ENCODE data around the gene BRI3BP.

BRI3BP gene

DNA sequence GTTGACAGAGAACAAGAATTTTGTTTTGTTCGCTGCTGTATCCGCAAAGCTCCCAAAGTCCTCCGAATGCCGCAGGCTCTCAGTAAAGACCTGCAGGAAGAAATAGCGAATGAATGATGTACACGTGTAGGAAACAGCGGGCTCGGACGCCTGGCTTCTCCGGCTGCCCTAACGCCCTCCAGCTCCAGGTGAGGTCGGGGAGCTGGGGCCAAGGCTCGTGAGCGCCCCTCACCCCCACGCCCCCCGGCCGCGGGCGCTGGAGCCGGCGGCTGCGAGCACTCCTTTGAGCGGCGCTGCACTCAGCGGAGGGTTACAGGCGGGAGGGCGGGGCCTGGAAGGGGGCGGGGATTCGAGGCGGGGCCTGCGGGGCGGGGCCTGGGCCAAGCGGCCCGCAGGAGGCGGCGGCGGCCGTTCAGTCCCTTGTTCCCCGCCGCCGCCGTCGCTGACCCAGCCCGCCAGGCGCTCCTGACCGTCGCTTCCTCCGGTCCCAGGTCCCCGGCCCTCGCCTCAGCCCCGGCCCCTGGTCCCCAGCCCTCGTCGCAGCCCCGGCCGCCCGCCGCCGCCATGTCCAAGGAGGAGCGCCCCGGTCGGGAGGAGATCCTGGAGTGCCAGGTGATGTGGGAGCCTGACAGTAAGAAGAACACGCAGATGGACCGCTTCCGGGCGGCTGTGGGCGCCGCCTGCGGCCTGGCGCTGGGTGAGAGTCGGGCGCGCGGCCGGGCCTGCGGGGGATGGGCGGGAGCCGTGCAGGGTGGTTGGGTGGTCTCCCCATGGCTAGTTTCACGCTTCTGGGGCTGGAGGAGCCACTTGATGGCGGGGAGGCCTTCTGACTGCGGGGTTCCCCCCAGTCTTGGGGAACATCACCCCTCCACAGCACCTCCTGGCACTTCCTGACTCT, 71.8 kb downstream of the BRI3BP start, which contains the start of gene AACS:
Gene AACS, plus strand, starts transcription at position 415 of the 898 bp plus-strand sequence. Its CDS starts 150 bp downstream, at position 565.
- no peak for TF ChIP-seq CTCF (IDR thresholded peaks at IDR 0.05)

DNA sequence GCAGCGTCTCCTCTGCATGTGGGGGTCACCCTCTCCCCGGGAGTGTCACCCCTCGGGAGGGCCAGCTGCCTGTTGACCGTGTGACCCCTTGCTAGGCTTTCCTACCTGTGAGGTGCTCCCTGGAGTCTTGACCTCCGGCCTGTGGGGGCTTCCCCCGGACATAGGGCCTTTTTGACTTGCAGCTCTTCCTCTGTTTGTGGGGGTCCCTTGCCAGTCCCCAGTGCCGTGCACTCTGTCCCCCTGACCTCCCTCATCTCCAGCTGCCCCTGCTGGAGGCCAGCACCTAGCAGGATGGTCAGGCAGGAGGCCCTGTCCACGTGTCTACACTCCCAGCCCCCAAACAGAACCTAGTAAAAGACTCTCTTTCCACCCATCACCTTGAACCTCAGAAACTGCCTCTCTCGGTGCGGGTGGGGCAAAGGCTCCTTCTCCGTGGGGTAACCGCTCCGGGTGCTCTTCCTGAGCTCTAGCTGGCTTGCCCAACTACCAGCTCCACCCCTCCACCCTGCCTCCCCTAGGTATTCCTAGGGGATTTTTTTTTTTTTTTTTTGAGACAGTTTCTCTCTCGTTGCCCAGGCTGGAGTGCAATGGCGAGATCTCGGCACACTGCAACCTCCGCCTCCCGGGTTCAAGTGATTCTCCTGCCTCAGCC, 72.6 kb downstream of the BRI3BP start:
- TF ChIP-seq CTCF (IDR thresholded peaks at IDR 0.05): no peak

DNA sequence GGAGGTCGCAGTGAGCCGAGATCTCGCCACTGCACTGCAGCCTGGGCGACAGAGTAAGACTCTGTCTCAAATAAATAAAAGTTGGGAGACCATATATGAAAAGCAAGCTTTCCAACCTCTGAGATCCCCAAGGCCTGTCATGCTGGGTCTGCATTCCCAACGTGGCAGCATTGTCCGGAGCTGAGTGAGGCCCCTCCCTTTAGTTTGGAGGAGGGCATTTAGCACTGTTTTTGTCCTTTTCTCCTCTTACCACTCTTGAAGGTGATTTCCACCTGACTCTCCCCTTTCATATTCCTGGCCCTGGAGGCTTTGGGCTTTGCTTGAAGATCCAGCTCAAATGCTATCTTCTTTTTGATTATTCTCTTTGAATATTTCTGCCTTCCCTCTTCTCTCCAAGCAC, 74.9 kb downstream of the BRI3BP start:
- no peak for TF ChIP-seq CTCF (IDR thresholded peaks at IDR 0.05)

DNA sequence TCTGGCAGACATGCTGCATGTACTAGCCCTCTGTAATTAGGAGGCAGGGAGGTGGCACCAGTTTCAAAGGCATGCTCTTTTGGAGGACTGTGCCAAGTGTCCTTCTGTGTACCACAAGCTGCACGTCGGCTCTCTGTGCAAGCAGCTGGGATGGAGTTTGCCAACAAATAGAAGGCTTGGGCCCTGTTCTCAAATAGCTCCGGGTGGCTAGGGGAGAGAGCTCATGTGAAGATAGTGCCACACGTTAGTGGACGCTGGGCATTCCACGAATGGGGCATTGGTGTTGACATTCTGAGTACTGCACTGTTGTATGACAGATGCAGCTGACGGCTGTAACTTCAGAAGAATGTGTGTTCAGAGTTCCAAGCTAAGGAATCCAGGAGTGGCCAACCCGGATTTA, 76.2 kb downstream of the BRI3BP start:
- no peak for TF ChIP-seq CTCF (IDR thresholded peaks at IDR 0.05)

- no peak for TF ChIP-seq CTCF (IDR thresholded peaks at IDR 0.05)
These were observed 76.7 kb downstream of the BRI3BP start for GRCh38 chr12:125070112-125070511.

DNA sequence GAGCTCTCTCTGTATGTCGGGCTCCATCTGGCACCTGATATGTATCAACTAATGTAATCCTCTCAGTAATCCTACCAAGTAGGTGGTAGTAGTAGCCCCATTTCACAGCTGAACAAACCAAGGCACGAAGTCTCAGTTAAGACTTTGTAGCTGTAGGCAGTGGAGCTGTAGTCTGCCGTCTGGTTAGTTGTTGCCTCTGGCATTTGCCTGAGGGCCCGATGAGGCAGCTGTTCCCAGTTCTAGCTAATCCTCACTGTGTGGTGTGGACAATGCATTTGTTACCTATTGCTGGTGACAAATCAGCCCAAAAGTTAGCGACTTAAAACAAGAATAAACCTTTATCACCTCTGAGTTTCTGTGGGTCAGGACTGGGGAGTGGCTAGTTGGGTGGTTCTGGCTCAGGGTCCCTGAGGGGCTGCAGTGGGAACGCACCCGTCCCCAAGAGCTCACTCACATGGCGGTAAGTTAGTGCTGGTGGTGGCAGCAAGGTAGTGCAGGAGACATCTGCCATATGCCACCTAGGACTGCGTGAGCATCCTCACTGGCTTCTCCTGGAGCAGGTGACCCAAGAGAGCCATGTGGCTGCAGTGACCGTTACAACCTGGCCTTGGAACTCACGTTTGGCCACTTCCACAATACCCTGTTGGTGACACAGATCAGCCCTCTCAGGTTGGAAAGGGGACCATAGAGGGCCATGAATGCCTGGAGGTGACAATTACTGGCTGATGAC, 77.4 kb downstream of the BRI3BP start:
- TF ChIP-seq CTCF (IDR thresholded peaks at IDR 0.05): no peak

GRCh38 chr12:125071456-125071855, 78.0 kb downstream of the BRI3BP start:
- no peak for TF ChIP-seq CTCF (IDR thresholded peaks at IDR 0.05)

All from LNCAP (cell line).